HEK293 (cell line): Measurements from ENCODE around the gene TBX10.

Source experiments
- ATF2 ChIP-seq: fragments of 450-650 bp; formaldehyde crosslinking; IDR thresholded peaks from 2 replicates; pipeline ENCODE4 v1.5.1; 2016; ENCODE audit warnings: missing biosample characterization, missing genetic modification characterization, low read depth
- CTCF ChIP-seq: fragments of 450-650 bp; formaldehyde crosslinking; IDR thresholded peaks from 2 replicates; pipeline ENCODE4 v1.5.1; 2016; ENCODE audit warnings: missing biosample characterization, missing genetic modification characterization
- PBX3 ChIP-seq: sonication (generic); formaldehyde crosslinking; IDR thresholded peaks from 2 replicates; pipeline ENCODE4 v1.8.1; 2022; ENCODE audit warnings: mild to moderate bottlenecking, moderate library complexity, missing genetic modification reagents
- SP2 ChIP-seq: fragments of 450-650 bp; formaldehyde crosslinking; IDR thresholded peaks from 2 replicates; pipeline ENCODE4 v1.5.1; 2016; ENCODE audit warnings: missing biosample characterization, missing genetic modification characterization
- SP3 ChIP-seq: fragments of 450-650 bp; formaldehyde crosslinking; IDR thresholded peaks from 2 replicates; pipeline ENCODE4 v1.5.1; 2016; ENCODE audit warnings: missing biosample characterization, missing genetic modification characterization
- ZEB2 ChIP-seq: fragments of 450-650 bp; formaldehyde crosslinking; IDR thresholded peaks from 2 replicates; pipeline ENCODE4 v1.5.1; 2016; ENCODE audit warnings: missing biosample characterization, missing genetic modification characterization
- ZFHX2 ChIP-seq: fragments of 450-650 bp; formaldehyde crosslinking; conservative IDR thresholded peaks from 2 replicates; pipeline ENCODE4 v1.5.1; 2016; ENCODE audit warnings: missing biosample characterization, missing genetic modification characterization
- ZNF266 ChIP-seq: fragments of 450-650 bp; formaldehyde crosslinking; IDR thresholded peaks from 2 replicates; pipeline ENCODE4 v1.5.1; 2016; ENCODE audit warnings: missing biosample characterization, missing genetic modification characterization, low read depth
- ZNF324 ChIP-seq: fragments of 450-650 bp; formaldehyde crosslinking; IDR thresholded peaks from 2 replicates; pipeline ENCODE4 v1.5.1; 2016; ENCODE audit warnings: missing biosample characterization, missing genetic modification characterization
- ZNF350 ChIP-seq: fragments of 450-650 bp; formaldehyde crosslinking; IDR thresholded peaks from 2 replicates; pipeline ENCODE4 v1.5.0; 2017; ENCODE audit warnings: missing biosample characterization, mild to moderate bottlenecking, missing genetic modification characterization
- ZNF426 ChIP-seq: fragments of 450-650 bp; formaldehyde crosslinking; IDR thresholded peaks from 2 replicates; pipeline ENCODE4 v1.5.1; 2017; ENCODE audit warnings: missing biosample characterization, missing genetic modification characterization, mild to moderate bottlenecking, inconsistent platforms, moderate library complexity
- ZNF707 ChIP-seq: fragments of 450-650 bp; formaldehyde crosslinking; IDR thresholded peaks from 2 replicates; pipeline ENCODE4 v1.5.1; 2016; ENCODE audit warnings: missing biosample characterization, missing genetic modification characterization
- ZNF768 ChIP-seq: fragments of 450-650 bp; formaldehyde crosslinking; IDR thresholded peaks from 2 replicates; pipeline ENCODE4 v1.5.1; 2018; ENCODE audit warnings: missing biosample characterization, mild to moderate bottlenecking, missing genetic modification characterization
- ZNF785 ChIP-seq: fragments of 450-650 bp; formaldehyde crosslinking; IDR thresholded peaks from 2 replicates; pipeline ENCODE4 v1.5.1; 2016; ENCODE audit warnings: missing biosample characterization, missing genetic modification characterization

- TF ChIP-seq ZNF426 (tag by site-specific recombination) (no peak), ZNF324 (no peak), ATF2 (no peak), ZNF707 (tag by site-specific recombination) (no peak), ZFHX2 (tag by site-specific recombination) (no peak), SP2 (no peak), ZNF785 (tag by site-specific recombination) (no peak), CTCF (no peak), SP3 (tag by site-specific recombination) (no peak), PBX3 (CRISPR knock-in tag) (no peak), ZNF266 (tag by site-specific recombination) (no peak), ZNF350 (no peak), ZNF768 (tag by site-specific recombination) (no peak), ZEB2 (no peak)
Measured at GRCh38 chr11:67680696-67681470, 41.3 kb upstream of the TBX10 start.
